IMR-90 (cell line): ENCODE measurements around the gene CCNT2. TPM values are rescaled to one million over a fixed set of nuclear protein-coding genes. Genes with fewer than 3 reads are reported as not detected.

Source experiments
- ATAC-seq: fragments of 200-7000 bp; cut with Tn5 transposase; 2 replicates; pipeline ENCODE4 v1.9.1; 2020; ENCODE audit warnings: low read depth, mild to moderate bottlenecking, moderate library complexity
- BruUV-seq: library from RNA; stranded (reverse); fragments of 400-500 nt; replicated peaks from 2 replicates; lab custom pipeline; 2021; lab: Mats Ljungman, UMichigan
- CTCF ChIA-PET: fragments of 300-600 bp; formaldehyde crosslinking; extraction: SDS; loops from one replicate; lab custom pipeline; 2021; ENCODE audit warnings: antibody characterized with exemption; lab: Yijun Ruan, JAX
- POLR2A ChIA-PET: fragments of 300-600 bp; sonication (Branson Sonifier 250); formaldehyde crosslinking; loops from one replicate; lab custom pipeline; 2022; ENCODE audit warnings: antibody characterized with exemption; ENCODE audit not compliant: unreplicated experiment; lab: Charles Lee
- DNase-seq: peaks from one replicate; pipeline ENCODE4 v3.0.0; 2013
- H2AFZ ChIP-seq: replicated peaks from 2 replicates; pipeline ENCODE3; 2013; ENCODE audit warnings: low read length, mild to moderate bottlenecking; ENCODE audit not compliant: poor library complexity
- H2AK5ac ChIP-seq: 2 replicates; pipeline ENCODE4 v1.6.1; 2013; ENCODE audit warnings: low read depth, low read length, inconsistent platforms
- H2AK9ac ChIP-seq: replicated peaks from 2 replicates; pipeline ENCODE3; 2013; ENCODE audit warnings: mild to moderate bottlenecking, low read depth, low read length, moderate library complexity; ENCODE audit not compliant: poor library complexity
- H2BK120ac ChIP-seq: 2 replicates; pipeline ENCODE4 v1.6.1; 2013; ENCODE audit warnings: low read depth, low read length, inconsistent platforms
- H2BK15ac ChIP-seq: 3 replicates; pipeline ENCODE4 v1.6.1; 2013; ENCODE audit warnings: low read depth, low read length, inconsistent platforms
- H2BK20ac ChIP-seq: 2 replicates; pipeline ENCODE4 v1.6.1; 2013; ENCODE audit warnings: low read depth, mild to moderate bottlenecking, inconsistent platforms, low read length, moderate library complexity
- H2BK5ac ChIP-seq: 2 replicates; pipeline ENCODE4 v1.6.1; 2013; ENCODE audit warnings: mild to moderate bottlenecking, low read depth, low read length, inconsistent platforms; ENCODE audit not compliant: poor library complexity, severe bottlenecking
- H3K14ac ChIP-seq: replicated peaks from 2 replicates; pipeline ENCODE4 v1.6.1; 2013; ENCODE audit warnings: low read depth, low read length, inconsistent platforms
- H3K18ac ChIP-seq: 2 replicates; pipeline ENCODE4 v1.6.1; 2013; ENCODE audit warnings: low read depth, low read length, control low read depth
- H3K23ac ChIP-seq: 2 replicates; pipeline ENCODE4 v1.6.1; 2013; ENCODE audit warnings: low read depth, low read length, inconsistent platforms
- H3K27ac ChIP-seq: 2 replicates; pipeline ENCODE4 v1.5.1; 2013; ENCODE audit warnings: mild to moderate bottlenecking, control low read depth, low read length; ENCODE audit not compliant: insufficient read depth
- H3K27me3 ChIP-seq: 2 replicates; pipeline ENCODE4 v1.6.1; 2013; ENCODE audit warnings: low read length; ENCODE audit not compliant: control insufficient read depth, insufficient read depth
- H3K36me3 ChIP-seq: 2 replicates; pipeline ENCODE4 v1.6.1; 2013; ENCODE audit warnings: low read length, mixed read lengths; ENCODE audit not compliant: control insufficient read depth, insufficient read depth
- H3K4ac ChIP-seq: 2 replicates; pipeline ENCODE4 v1.6.1; 2013; ENCODE audit warnings: low read depth, low read length, inconsistent platforms
- H3K4me1 ChIP-seq: 2 replicates; pipeline ENCODE4 v1.6.1; 2013; ENCODE audit warnings: low read length, mixed read lengths; ENCODE audit not compliant: control insufficient read depth, insufficient read depth
- H3K4me2 ChIP-seq: 2 replicates; pipeline ENCODE4 v1.6.1; 2013; ENCODE audit warnings: low read depth, mild to moderate bottlenecking, control low read depth, low read length, moderate library complexity
- H3K4me3 ChIP-seq: 2 replicates; pipeline ENCODE4 v1.5.1; 2013; ENCODE audit warnings: low read depth, mild to moderate bottlenecking, control low read depth, low read length, moderate library complexity; ENCODE audit not compliant: insufficient read depth
- H3K56ac ChIP-seq: 2 replicates; pipeline ENCODE4 v1.6.1; 2013; ENCODE audit warnings: low read length, inconsistent platforms; ENCODE audit not compliant: insufficient read depth; ENCODE audit errors: extremely low read depth
- H3K79me1 ChIP-seq, 2 experiments: 2 replicates each; pipeline ENCODE4 v1.6.1; 2013; ENCODE audit warnings: low read length in 2 of 2, inconsistent platforms in 1 of 2, low read depth in 1 of 2
- H3K9ac ChIP-seq: 2 replicates; pipeline ENCODE4 v1.6.1; 2013; ENCODE audit warnings: low read depth, low read length, control low read depth
- H3K9me1 ChIP-seq: 2 replicates; pipeline ENCODE4 v1.6.1; 2013; ENCODE audit warnings: low read length, inconsistent platforms; ENCODE audit not compliant: insufficient read depth
- H3K9me3 ChIP-seq: 2 replicates; pipeline ENCODE4 v1.6.1; 2013; ENCODE audit warnings: low read length; ENCODE audit not compliant: control insufficient read depth, insufficient read depth
- H4K20me1 ChIP-seq: 2 replicates; pipeline ENCODE4 v1.6.1; 2013; ENCODE audit warnings: low read length, inconsistent platforms; ENCODE audit not compliant: insufficient read depth
- H4K5ac ChIP-seq: 2 replicates; pipeline ENCODE4 v1.6.1; 2013; ENCODE audit warnings: mild to moderate bottlenecking, low read depth, low read length, control low read depth
- H4K8ac ChIP-seq, 2 experiments: 2 replicates each; pipeline ENCODE4 v1.6.1; 2013; ENCODE audit warnings: low read depth in 2 of 2, low read length in 2 of 2, control low read depth in 1 of 2, inconsistent platforms in 1 of 2
- H4K91ac ChIP-seq: 2 replicates; pipeline ENCODE4 v1.6.1; 2013; ENCODE audit warnings: low read depth, low read length, inconsistent platforms; ENCODE audit not compliant: insufficient read depth
- BHLHE40 ChIP-seq: fragments of 150-350 bp; IDR thresholded peaks from 2 replicates; pipeline ENCODE4 v1.6.1; 2016; ENCODE audit warnings: mild to moderate bottlenecking, low read depth, low read length
- CEBPB ChIP-seq: IDR thresholded peaks from 2 replicates; pipeline ENCODE4 v1.6.1; 2012; ENCODE audit warnings: low read depth, low read length, improper control_type of control experiment
- CHD1 ChIP-seq: IDR thresholded peaks from 2 replicates; pipeline ENCODE4 v1.6.1; 2012; ENCODE audit warnings: low read depth, low read length, improper control_type of control experiment
- CTCF ChIP-seq: conservative IDR thresholded peaks from 2 replicates; pipeline ENCODE4 v1.5.1; 2012; ENCODE audit warnings: mild to moderate bottlenecking, low read depth, low read length, improper control_type of control experiment
- FOS ChIP-seq: fragments of 150-350 bp; IDR thresholded peaks from 2 replicates; pipeline ENCODE4 v1.6.1; 2016; ENCODE audit warnings: low read depth, low read length
- MAFK ChIP-seq: IDR thresholded peaks from 2 replicates; pipeline ENCODE4 v1.6.1; 2012; ENCODE audit warnings: low read depth, low read length, improper control_type of control experiment
- MAZ ChIP-seq: IDR thresholded peaks from 2 replicates; pipeline ENCODE4 v1.6.1; 2012; ENCODE audit warnings: low read depth, mild to moderate bottlenecking, low read length, improper control_type of control experiment, moderate library complexity, borderline replicate concordance
- MXI1 ChIP-seq: IDR thresholded peaks from 2 replicates; pipeline ENCODE4 v1.6.1; 2012; ENCODE audit warnings: low read depth, mild to moderate bottlenecking, low read length, moderate library complexity, borderline replicate concordance
- NFE2L2 ChIP-seq: fragments of 150-350 bp; IDR thresholded peaks from 2 replicates; pipeline ENCODE4 v1.6.1; 2016; ENCODE audit warnings: low read depth, mild to moderate bottlenecking, low read length
- POLR2A ChIP-seq: IDR thresholded peaks from 2 replicates; pipeline ENCODE4 v1.6.1; 2012; ENCODE audit warnings: mild to moderate bottlenecking, low read depth, low read length
- RAD21 ChIP-seq: IDR thresholded peaks from 2 replicates; pipeline ENCODE4 v1.6.1; 2012; ENCODE audit warnings: low read length, improper control_type of control experiment
- RCOR1 ChIP-seq: IDR thresholded peaks from 2 replicates; pipeline ENCODE4 v1.6.1; 2012; ENCODE audit warnings: mild to moderate bottlenecking, low read length, improper control_type of control experiment; ENCODE audit not compliant: insufficient replicate concordance
- RFX5 ChIP-seq: IDR thresholded peaks from 2 replicates; pipeline ENCODE4 v1.8.0; 2012; ENCODE audit warnings: low read depth, mild to moderate bottlenecking, low read length, moderate library complexity
- SMC3 ChIP-seq: fragments of 150-350 bp; IDR thresholded peaks from 2 replicates; pipeline ENCODE4 v1.6.1; 2016; ENCODE audit warnings: low read depth, mild to moderate bottlenecking, antibody characterized with exemption, low read length, moderate library complexity
- USF2 ChIP-seq: fragments of 150-350 bp; IDR thresholded peaks from 2 replicates; pipeline ENCODE4 v1.6.1; 2017; ENCODE audit warnings: mild to moderate bottlenecking, antibody characterized with exemption, low read length, low read depth
- WGBS, 2 experiments: methylation state at CpG; one replicate each; pipeline versions ENCODE4 v1.1.5 to v1.1.7; 2013; ENCODE audit warnings: missing lambda C conversion rate in 2 of 2; ENCODE audit not compliant: insufficient read length in 1 of 2; ENCODE audit errors: extremely low coverage in 2 of 2; 5-methylcytosine and 5-hydroxymethylcytosine counted together
- dilution Hi-C: fragments of 300-500 bp; cut with HindIII; formaldehyde crosslinking; loops from one replicate; pipeline ENCODE4 v1.14.3; 2018; ENCODE audit warnings: low sequenced_read_pairs; ENCODE audit not compliant: unreplicated experiment
- in situ Hi-C: fragments of 300-500 bp; cut with MboI; formaldehyde crosslinking; loops from 3 replicates; pipeline ENCODE4 v1.14.3; 2019; ENCODE audit warnings: low sequenced_read_pairs, inconsistent platforms, mixed read lengths
- intact Hi-C: fragments of 100-400 bp; cut with micrococcal nuclease; formaldehyde crosslinking; loops from 2 replicates; pipeline ENCODE4 v1.10.0; 2022
- polyA plus RNA-seq, 3 experiments: library from polyadenylated mRNA; depleted of rRNA; stranded (reverse); fragments of >200 nt; gene quantifications; 2 replicates each; pipeline ENCODE4 v1.2.3, GENCODE V29; 2012; ENCODE audit warnings: low replicate concordance in 1 of 3
- total RNA-seq: library from RNA; depleted of rRNA; stranded (reverse); fragments of >200 nt; gene quantifications from 2 replicates; pipeline ENCODE4 v1.2.3, GENCODE V29; 2012
- TF ChIP-seq, protein P1 (sequence below): fragments of 150-350 bp; IDR thresholded peaks from 2 replicates; pipeline ENCODE4 v1.6.1; 2016; ENCODE audit warnings: low read depth, mild to moderate bottlenecking, low read length, moderate library complexity, borderline replicate concordance

Gene CCNT2
- total and polyA plus RNA-seq, 2 of the 4 experiments (the other 2 are of a cell fraction) = 8.8 to 44.6 TPM

DNA sequence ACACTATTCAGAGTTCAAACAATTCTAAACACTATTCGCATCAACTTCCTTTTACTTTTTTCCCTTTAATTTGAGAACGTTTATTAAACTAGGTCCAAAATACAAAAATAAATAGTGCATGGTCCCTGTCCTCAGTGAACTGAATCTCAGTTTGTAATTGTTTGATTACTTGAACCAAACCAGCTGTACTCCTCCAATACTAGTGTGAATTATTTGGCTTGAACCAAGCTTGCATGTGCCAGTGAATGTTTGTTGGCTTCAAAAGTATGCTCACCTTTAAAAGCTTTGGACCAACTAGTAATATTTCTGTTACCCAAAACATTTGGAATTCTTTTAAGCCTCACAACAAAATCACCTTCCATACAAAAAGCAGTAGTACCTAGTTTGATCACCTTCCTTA is 15.5 kb downstream of the CCNT2 start:
- ChIA-PET POLR2A (interaction anchor here (0.6 kb wide), 1 partner anchor 12 kb away, joined by 3 read pairs; no protein-coding TSS in a partner anchor), CTCF (interaction anchor here (0.7 kb wide), 1 partner anchor 79 kb away, joined by 3 read pairs; no protein-coding TSS in a partner anchor)
- 0 out of 2 replicates have a peak, but pooled peaks cover 1% of the 10 kb centered on the region for H3K36me3 ChIP-seq
- WGBS, 2 experiments = 40 to 100% methylated on average over 1 to 2 of the region's 2 CpGs
- H2BK120ac ChIP-seq = no peak overlapping the region
- H3K27ac ChIP-seq = no peak overlapping the region
- H4K5ac ChIP-seq = no peak overlapping the region
- H3K79me1 ChIP-seq = peaks cover 4 to 23% of the 10 kb centered on the region in 2 experiments
- no peak overlapping the region for H3K18ac ChIP-seq
- H2BK15ac ChIP-seq = no peak overlapping the region
- no peaks in the 10 kb centered on the region for H3K9me3 ChIP-seq
- no peak overlapping the region for H2AK5ac ChIP-seq
- no peak overlapping the region for H3K4me2 ChIP-seq
- intact Hi-C loops (no loop called here), dilution Hi-C loops (no loop called here), in situ Hi-C loops (no loop called here)
- no peak overlapping the region for H2BK20ac ChIP-seq
- no peaks in the 10 kb centered on the region for H3K27me3 ChIP-seq
- H3K9ac ChIP-seq = no peak overlapping the region
- H4K8ac ChIP-seq = no peak overlapping the region
- H4K20me1 ChIP-seq = peaks cover 61% of the 10 kb centered on the region
- H3K56ac ChIP-seq = no peak overlapping the region
- no peak overlapping the region for H3K4me3 ChIP-seq
- no peaks in the 10 kb centered on the region; the same call in 1 of the 2 replicates for H3K9me1 ChIP-seq
- H3K4ac ChIP-seq = no peak overlapping the region
- ATAC-seq (no peak), DNase-seq (no peak)
- H2BK5ac ChIP-seq = no peak overlapping the region
- BruUV-seq = no TSS peak
- H3K23ac ChIP-seq = no peak overlapping the region; the same call in 1 of the 2 replicates
- TF ChIP-seq CEBPB (no peak), BHLHE40 (no peak), SMC3 (no peak), RAD21 (no peak), RFX5 (no peak), POLR2A (no peak), NFE2L2 (no peak), MXI1 (no peak), FOS (no peak), USF2 (no peak), MAFK (no peak), CHD1 (no peak), MAZ (no peak), CTCF (no peak), RCOR1 (no peak)
- TF ChIP-seq, protein P1, sequence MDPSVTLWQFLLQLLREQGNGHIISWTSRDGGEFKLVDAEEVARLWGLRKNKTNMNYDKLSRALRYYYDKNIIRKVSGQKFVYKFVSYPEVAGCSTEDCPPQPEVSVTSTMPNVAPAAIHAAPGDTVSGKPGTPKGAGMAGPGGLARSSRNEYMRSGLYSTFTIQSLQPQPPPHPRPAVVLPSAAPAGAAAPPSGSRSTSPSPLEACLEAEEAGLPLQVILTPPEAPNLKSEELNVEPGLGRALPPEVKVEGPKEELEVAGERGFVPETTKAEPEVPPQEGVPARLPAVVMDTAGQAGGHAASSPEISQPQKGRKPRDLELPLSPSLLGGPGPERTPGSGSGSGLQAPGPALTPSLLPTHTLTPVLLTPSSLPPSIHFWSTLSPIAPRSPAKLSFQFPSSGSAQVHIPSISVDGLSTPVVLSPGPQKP = no peak
- H2AFZ ChIP-seq = no peak overlapping the region
- H4K91ac ChIP-seq = no peak overlapping the region
- peaks cover 2% of the 10 kb centered on the region; the same call in 1 of the 2 replicates for H3K4me1 ChIP-seq
- H3K14ac ChIP-seq = no peak overlapping the region
- H2AK9ac ChIP-seq = no peak overlapping the region
